GM12873 (cell line): ENCODE results near the gene PDLIM3.

ENCODE experiments used
- TF ChIP-seq, protein P1 (sequence below): IDR thresholded peaks from 2 replicates; pipeline ENCODE4 v1.5.1; 2012; ENCODE audit warnings: low read depth, mild to moderate bottlenecking, moderate library complexity, low read length, control low read depth; ENCODE audit not compliant: insufficient read depth; ENCODE audit errors: missing control alignments

Gene PDLIM3

DNA sequence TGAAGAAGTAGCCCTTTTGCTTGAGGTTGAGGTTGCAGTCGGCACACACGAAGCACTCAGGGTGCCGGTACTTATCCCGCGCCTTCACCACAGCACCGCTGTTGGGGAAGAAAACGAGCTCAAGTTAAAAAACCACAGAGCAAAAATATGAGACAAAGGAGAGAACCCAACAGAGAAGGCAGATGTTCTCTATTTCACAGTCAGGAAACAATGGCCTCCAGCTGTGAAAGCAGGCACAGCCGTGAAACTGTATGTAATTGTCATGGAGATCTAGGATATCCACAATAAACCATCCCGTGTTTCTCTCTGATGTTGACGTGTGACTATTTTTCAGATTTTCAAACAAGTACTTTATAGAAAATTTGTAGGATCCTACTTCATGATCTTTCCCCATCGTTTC, 32.9 kb downstream of the PDLIM3 start:
- TF ChIP-seq, protein P1, sequence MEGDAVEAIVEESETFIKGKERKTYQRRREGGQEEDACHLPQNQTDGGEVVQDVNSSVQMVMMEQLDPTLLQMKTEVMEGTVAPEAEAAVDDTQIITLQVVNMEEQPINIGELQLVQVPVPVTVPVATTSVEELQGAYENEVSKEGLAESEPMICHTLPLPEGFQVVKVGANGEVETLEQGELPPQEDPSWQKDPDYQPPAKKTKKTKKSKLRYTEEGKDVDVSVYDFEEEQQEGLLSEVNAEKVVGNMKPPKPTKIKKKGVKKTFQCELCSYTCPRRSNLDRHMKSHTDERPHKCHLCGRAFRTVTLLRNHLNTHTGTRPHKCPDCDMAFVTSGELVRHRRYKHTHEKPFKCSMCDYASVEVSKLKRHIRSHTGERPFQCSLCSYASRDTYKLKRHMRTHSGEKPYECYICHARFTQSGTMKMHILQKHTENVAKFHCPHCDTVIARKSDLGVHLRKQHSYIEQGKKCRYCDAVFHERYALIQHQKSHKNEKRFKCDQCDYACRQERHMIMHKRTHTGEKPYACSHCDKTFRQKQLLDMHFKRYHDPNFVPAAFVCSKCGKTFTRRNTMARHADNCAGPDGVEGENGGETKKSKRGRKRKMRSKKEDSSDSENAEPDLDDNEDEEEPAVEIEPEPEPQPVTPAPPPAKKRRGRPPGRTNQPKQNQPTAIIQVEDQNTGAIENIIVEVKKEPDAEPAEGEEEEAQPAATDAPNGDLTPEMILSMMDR: no peak

- TF ChIP-seq, protein P1: no peak
Measured at GRCh38 chr4:185500576-185500975, 34.7 kb downstream of the PDLIM3 start.

DNA sequence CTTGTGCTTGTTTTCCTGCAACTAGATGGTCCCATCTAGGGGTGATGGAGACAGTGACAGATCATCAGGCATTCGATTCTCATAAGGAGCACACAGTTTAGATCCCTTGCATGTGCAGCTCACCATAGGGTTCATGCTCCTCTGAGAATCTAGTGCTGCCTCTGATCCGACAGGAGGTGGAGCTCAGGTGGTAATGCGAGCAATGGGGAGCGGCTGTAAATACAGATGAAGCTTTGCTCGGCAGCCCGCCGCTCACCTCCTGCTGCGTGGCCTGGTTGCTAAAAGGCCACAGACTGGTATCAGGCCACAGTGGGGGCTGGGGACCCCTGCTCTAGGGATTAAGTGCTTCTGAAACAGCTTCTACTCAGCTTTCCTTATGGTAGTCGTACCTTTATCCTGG, 35.3 kb downstream of the PDLIM3 start:
- TF ChIP-seq, protein P1: no peak

- TF ChIP-seq, protein P1: no peak
Measured at GRCh38 chr4:185488650-185489049, 46.7 kb downstream of the PDLIM3 start.

GRCh38 chr4:185481401-185481800, 53.9 kb downstream of the PDLIM3 start:
- TF ChIP-seq, protein P1: no peak

DNA sequence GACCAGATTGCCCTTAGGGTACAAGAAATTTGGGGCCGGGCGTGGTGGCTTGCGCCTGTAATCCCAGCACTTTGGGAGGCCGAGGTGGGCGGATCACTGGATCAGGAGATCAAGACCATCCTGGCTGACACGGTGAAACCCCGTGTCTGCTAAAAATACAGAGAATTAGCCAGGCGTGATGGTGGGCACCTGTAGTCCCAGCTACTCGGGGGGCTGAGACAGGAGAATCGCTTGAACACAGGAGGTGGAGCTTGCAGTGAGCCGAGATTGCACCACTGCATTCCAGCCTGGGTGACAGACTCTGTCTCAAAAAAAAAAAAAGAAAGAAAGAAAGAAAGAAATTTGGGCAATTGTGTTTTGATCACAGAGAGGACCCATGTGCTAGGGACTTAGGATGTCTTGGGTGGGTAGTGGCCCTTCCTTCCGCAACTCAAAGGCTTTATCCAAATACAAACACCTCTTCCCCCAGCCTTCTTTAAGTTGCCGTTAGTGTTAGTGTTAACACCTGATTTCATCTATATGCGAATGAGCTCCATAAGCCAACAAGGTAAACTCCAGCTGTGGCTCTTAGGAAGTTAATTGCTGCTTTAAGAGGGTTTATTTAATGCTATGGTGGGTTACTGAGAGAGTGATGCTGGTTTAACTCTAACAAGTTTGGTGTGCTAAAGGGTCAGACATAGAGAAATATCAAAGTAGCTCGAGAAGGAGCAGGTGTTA, 55.1 kb downstream of the PDLIM3 start:
- TF ChIP-seq, protein P1: no peak

GRCh38 chr4:185479507-185479971, 55.8 kb downstream of the PDLIM3 start:
- TF ChIP-seq, protein P1: no peak
